ENCODE data around the gene PAAF1. TPM values are rescaled to one million over a fixed set of nuclear protein-coding genes. Genes with fewer than 3 reads are reported as not detected.

The PAAF1 gene
- total and polyA plus RNA-seq, 7 experiments from 2014 or later = 12.4 to 26.2 (median 20.3) TPM

- peaks cover 63 to 84% (median 72%) of the 10 kb centered on the region in 7 donors for H3K4me1 Mint-ChIP-seq
- Histone ChIP-seq H3K27ac (ENCODE audit: low read depth, low read length) (peak overlapping the region; percentile 96), H3K27me3 (ENCODE audit: control insufficient read depth in 2 of 2, insufficient read depth in 2 of 2, low read length in 2 of 2) (no peaks in the 10 kb centered on the region), H3K9me3 (ENCODE audit: control insufficient read depth in 2 of 3, low read length in 3 of 3) (no peaks in the 10 kb centered on the region), H3K4me1 (ENCODE audit: control insufficient read depth in 2 of 2, insufficient read depth in 2 of 2, low read length in 2 of 2) (peaks cover 64% of the 10 kb centered on the region in 2 donors), H3K4me3 (ENCODE audit: low read length) (peak overlapping the region; percentile 93), H3K36me3 (ENCODE audit: control insufficient read depth in 2 of 3, insufficient read depth in 3 of 3, low read length in 3 of 3) (peaks cover 33 to 76% (median 40%) of the 10 kb centered on the region in 3 experiments)
- peaks cover 0 to 3% (median 0%) of the 10 kb centered on the region in 11 donors for H3K9me3 Mint-ChIP-seq
- H3K4me3 Mint-ChIP-seq = peak overlapping the region; percentile 78 to 100 (median 98)
- POLR2A ChIA-PET = interaction anchor here (0.5 to 31.1 kb wide), 5 partner anchors 3 to 516 kb away, joined by 3 to 1403 read pairs (median 237); partner anchors contain the start of genes LIPT2, UCP2 and UCP3
- intact Hi-C loops (cut with micrococcal nuclease) = no loop called here
- ATAC-seq (no peak), DNase-seq (no peak)
- H3K36me3 Mint-ChIP-seq = peaks cover 31 to 82% (median 69%) of the 10 kb centered on the region in 5 donors
- H3K27me3 Mint-ChIP-seq = no peaks in the 10 kb centered on the region
- CTCF ChIA-PET = interaction anchor here (1.9 to 4.6 kb wide), 2 partner anchors 34 to 55 kb away, joined by 4 to 21 read pairs; no protein-coding TSS in a partner anchor
- peak overlapping the region; percentile 71 to 100 (median 99) for H3K27ac Mint-ChIP-seq
Observed at GRCh38 chr11:73977856-73978519, 101.2 kb downstream of the PAAF1 start.

GRCh38 chr11:73978576-73979086 lies 101.8 kb downstream of the PAAF1 start:
- ChIA-PET CTCF (interaction anchor here (1.9 to 4.6 kb wide), 3 partner anchors 14 to 55 kb away, joined by 4 to 21 read pairs (median 16); no protein-coding TSS in a partner anchor), POLR2A (interaction anchor here (1.0 to 31.1 kb wide), 6 partner anchors 3 to 515 kb away, joined by 3 to 1403 read pairs (median 120); partner anchors contain the start of genes LIPT2, UCP2 and UCP3)
- Histone ChIP-seq H3K27me3 (ENCODE audit: control insufficient read depth in 2 of 2, insufficient read depth in 2 of 2, low read length in 2 of 2) (no peaks in the 10 kb centered on the region), H3K27ac (ENCODE audit: low read depth, low read length) (peak overlapping the region; percentile 96), H3K9me3 (ENCODE audit: control insufficient read depth in 2 of 3, low read length in 3 of 3) (no peaks in the 10 kb centered on the region), H3K4me1 (ENCODE audit: control insufficient read depth in 2 of 2, insufficient read depth in 2 of 2, low read length in 2 of 2) (peaks cover 60 to 61% of the 10 kb centered on the region in 2 donors), H3K4me3 (ENCODE audit: low read length) (peak overlapping the region; percentile 93), H3K36me3 (ENCODE audit: control insufficient read depth in 2 of 3, insufficient read depth in 3 of 3, low read length in 3 of 3) (peaks cover 33 to 76% (median 40%) of the 10 kb centered on the region in 3 experiments)
- ATAC-seq (no peak), DNase-seq (no peak)
- Mint-ChIP-seq H3K9me3 (peaks cover 0 to 3% (median 0%) of the 10 kb centered on the region in 11 donors), H3K27me3 (no peaks in the 10 kb centered on the region), H3K4me1 (peaks cover 60 to 84% (median 70%) of the 10 kb centered on the region in 7 donors), H3K27ac (peak overlapping the region; percentile 71 to 100 (median 99)), H3K4me3 (peak overlapping the region; percentile 78 to 100 (median 98)), H3K36me3 (peaks cover 31 to 82% (median 69%) of the 10 kb centered on the region in 5 donors)
- intact Hi-C loops (cut with micrococcal nuclease) = no loop called here

- Mint-ChIP-seq H3K4me1 (peaks cover 50 to 78% (median 65%) of the 10 kb centered on the region in 7 donors), H3K4me3 (peak overlapping the region; percentile 93 to 100 (median 99)), H3K36me3 (peaks cover 30 to 68% (median 56%) of the 10 kb centered on the region in 5 donors), H3K27me3 (no peaks in the 10 kb centered on the region), H3K27ac (peak overlapping the region; percentile 98 to 100 (median 99)), H3K9me3 (peaks cover 0 to 3% (median 0%) of the 10 kb centered on the region in 11 donors)
- intact Hi-C loops (cut with micrococcal nuclease) = loop anchor here (1.0 to 10.0 kb wide), 11 partner anchors 15 to 612 kb away; partner anchors contain the start of genes LIPT2 (in 2 of the 2), C2CD3 (in 1 of the 2), COA4 (in 1 of the 2) and PAAF1 (in 1 of the 2)
- peak; percentile 55 to 94 (median 91) for DNase-seq
- Histone ChIP-seq H3K4me1 (ENCODE audit: control insufficient read depth in 2 of 2, insufficient read depth in 2 of 2, low read length in 2 of 2) (peaks cover 50 to 52% of the 10 kb centered on the region in 2 donors), H3K27ac (ENCODE audit: low read depth, low read length) (peak overlapping the region; percentile 96), H3K9me3 (ENCODE audit: control insufficient read depth in 2 of 3, low read length in 3 of 3) (no peaks in the 10 kb centered on the region), H3K4me3 (ENCODE audit: low read length) (peak overlapping the region; percentile 93), H3K27me3 (ENCODE audit: control insufficient read depth in 2 of 2, insufficient read depth in 2 of 2, low read length in 2 of 2) (no peaks in the 10 kb centered on the region), H3K36me3 (ENCODE audit: control insufficient read depth in 2 of 3, insufficient read depth in 3 of 3, low read length in 3 of 3) (peaks cover 28 to 63% (median 40%) of the 10 kb centered on the region in 3 experiments)
- ChIA-PET CTCF (interaction anchor here (0.9 to 4.6 kb wide), 17 partner anchors 9 to 110 kb away, joined by 3 to 24 read pairs (median 6); no protein-coding TSS in a partner anchor), POLR2A (interaction anchor here (0.6 to 31.1 kb wide), 16 partner anchors 5 to 1596 kb away, joined by 3 to 1403 read pairs (median 4); partner anchors contain the start of genes C2CD3, UCP2 and UCP3)
- ATAC-seq = peak; percentile 64
Observed at GRCh38 chr11:73980001-73980961, 103.5 kb downstream of the PAAF1 start.

Other genes starting within 250 kb of the PAAF1 start
- gene PLEKHB1, start 230.4 kb upstream of the PAAF1 start, total RNA-seq = 10 to 100 TPM in 4 of 5 experiments, 1 to 10 TPM in 1; 3.2 to 92.9 (median 67.7) TPM
- gene PLEKHB1, start 230.4 kb upstream of the PAAF1 start, polyA plus RNA-seq = 100 to 1,000 TPM; 157 to 172 TPM
- 10 to 100 TPM; 54.9 to 94.5 (median 80.0) TPM for gene RAB6A, start 115.9 kb upstream of the PAAF1 start, total RNA-seq
- gene RAB6A, start 115.9 kb upstream of the PAAF1 start, polyA plus RNA-seq = 10 to 100 TPM; 71.6 to 93.6 TPM
- gene MRPL48, start 89.1 kb upstream of the PAAF1 start, total RNA-seq = 10 to 100 TPM; 20.3 to 50.6 (median 25.5) TPM
- 10 to 100 TPM; 68.6 to 88.7 TPM for gene MRPL48, start 89.1 kb upstream of the PAAF1 start, polyA plus RNA-seq
- 10 to 100 TPM; 29.1 to 75.0 (median 58.2) TPM for gene COA4, start 153 bp upstream of the PAAF1 start, total RNA-seq
- 10 to 100 TPM; 56.2 to 64.8 TPM for gene COA4, start 153 bp upstream of the PAAF1 start, polyA plus RNA-seq
- gene DNAJB13, start 74.0 kb downstream of the PAAF1 start, total RNA-seq = under 1 TPM in 4 of 5 experiments, not detected in 1; 0.19 to 0.73 (median 0.44) TPM
- gene DNAJB13, start 74.0 kb downstream of the PAAF1 start, polyA plus RNA-seq = under 1 TPM; 0.32 to 0.45 TPM
- gene UCP2, start 105.8 kb downstream of the PAAF1 start, total RNA-seq = 100 to 1,000 TPM; 365 to 949 (median 395) TPM
- gene UCP2, start 105.8 kb downstream of the PAAF1 start, polyA plus RNA-seq = 1,000 to 10,000 TPM; 1,221 to 1,411 TPM
- gene UCP3, start 132.1 kb downstream of the PAAF1 start, total RNA-seq = 10 to 100 TPM in 1 of 5 experiments, 1 to 10 TPM in 4; 3.8 to 10.5 (median 6.6) TPM
- under 1 TPM; 0.41 to 0.97 TPM for gene UCP3, start 132.1 kb downstream of the PAAF1 start, polyA plus RNA-seq